ENCODE measurements around the gene ODF4. TPM values are rescaled to one million over a fixed set of nuclear protein-coding genes. Genes with fewer than 3 reads are reported as not detected.

ODF4 gene
- total and polyA plus RNA-seq, 2 of the 4 experiments (the other 2 are of a cell fraction) = not detected

- H3K18ac ChIP-seq (ENCODE audit: low read depth, low read length) = no peak overlapping the region
- H2AFZ ChIP-seq (replicated peaks; ENCODE audit: low read length, poor library complexity) = peak overlapping the region; percentile 11
- H3K4me3 ChIP-seq (ENCODE audit: insufficient read depth, low read depth, low read length) = no peak overlapping the region
- no peak for TF ChIP-seq ELK1 (IDR thresholded peaks at IDR 0.05; ENCODE audit: borderline replicate concordance, low read depth, low read length)
- peak; percentile 18; the same call in 1 of the 2 replicates for TF ChIP-seq BHLHE40 (IDR thresholded peaks at IDR 0.05; ENCODE audit: low read depth, low read length)
- no peak for TF ChIP-seq SMC3 (IDR thresholded peaks at IDR 0.05; ENCODE audit: low read depth, low read length)
- TF ChIP-seq FOS (IDR thresholded peaks at IDR 0.05; ENCODE audit: low read depth, low read length) = peak; percentile 79
- TF ChIP-seq MAFK (IDR thresholded peaks at IDR 0.05; ENCODE audit: low read depth, low read length) = no peak
- no peak for TF ChIP-seq RAD21 (IDR thresholded peaks at IDR 0.05; ENCODE audit: low read length)
- no peak for TF ChIP-seq POLR2A (IDR thresholded peaks at IDR 0.05; ENCODE audit: low read depth, low read length)
- TF ChIP-seq RFX5 (IDR thresholded peaks at IDR 0.05; ENCODE audit: low read depth, low read length) = no peak
- peak; percentile 55; the same call in 1 of the 2 replicates for TF ChIP-seq MAZ (IDR thresholded peaks at IDR 0.05; ENCODE audit: borderline replicate concordance, low read depth, low read length)
- TF ChIP-seq CTCF (conservative IDR thresholded peaks at IDR 0.05; ENCODE audit: low read depth, low read length) = no peak
- TF ChIP-seq RCOR1 (IDR thresholded peaks at IDR 0.05; ENCODE audit: insufficient replicate concordance, low read length) = peak; percentile 9
- no peak for TF ChIP-seq MXI1 (IDR thresholded peaks at IDR 0.05; ENCODE audit: borderline replicate concordance, low read depth, low read length)
- TF ChIP-seq USF2 (IDR thresholded peaks at IDR 0.05; ENCODE audit: low read depth, low read length) = no peak
- H3K4ac ChIP-seq (ENCODE audit: low read depth, low read length) = no peak overlapping the region
- peak overlapping the region; percentile 22 for H2AK9ac ChIP-seq (replicated peaks; ENCODE audit: low read depth, low read length, poor library complexity)
- H4K20me1 ChIP-seq (ENCODE audit: insufficient read depth, low read length) = no peaks in the 10 kb centered on the region
- H2BK120ac ChIP-seq (ENCODE audit: low read depth, low read length) = no peak overlapping the region
- ATAC-seq (ENCODE audit: low read depth) (peak; percentile 87), DNase-seq (peak; percentile 96)
- in situ Hi-C loops (cut with MboI; ENCODE audit: low sequenced_read_pairs) = no loop called here
- dilution Hi-C loops (cut with HindIII; ENCODE audit: low sequenced_read_pairs, unreplicated experiment) = no loop called here
- peaks cover 7% of the 10 kb centered on the region for H3K4me1 ChIP-seq (ENCODE audit: control insufficient read depth, insufficient read depth, low read length)
- no peak overlapping the region for H2BK5ac ChIP-seq (ENCODE audit: low read depth, low read length, poor library complexity, severe bottlenecking)
- no peak overlapping the region for H3K27ac ChIP-seq (ENCODE audit: insufficient read depth, low read length)
- WGBS, 2 experiments (ENCODE audit: extremely low coverage in 2 of 2, insufficient read length in 1 of 2) = no CpG with 5 or more reads among the region's 5 CpGs
- H2BK15ac ChIP-seq (ENCODE audit: low read depth, low read length) = no peak overlapping the region
- H3K56ac ChIP-seq (ENCODE audit: extremely low read depth, insufficient read depth, low read length) = no peak overlapping the region
- H3K79me1 ChIP-seq (ENCODE audit: low read depth in 1 of 2, low read length in 2 of 2) = peaks cover 0 to 15% of the 10 kb centered on the region in 2 experiments; a peak in 3 of 4 replicates
- CTCF ChIA-PET = interaction anchor here (1.5 kb wide), 1 partner anchor 17 kb away, joined by 3 read pairs; the partner anchor contains the start of gene KRABD2
- no peaks in the 10 kb centered on the region for H3K9me3 ChIP-seq (ENCODE audit: control insufficient read depth, insufficient read depth, low read length)
- peaks cover 2% of the 10 kb centered on the region; the same call in 1 of the 2 replicates for H3K36me3 ChIP-seq (ENCODE audit: control insufficient read depth, insufficient read depth, low read length)
- no peak overlapping the region for H4K91ac ChIP-seq (ENCODE audit: insufficient read depth, low read depth, low read length)
- H4K5ac ChIP-seq (ENCODE audit: low read depth, low read length) = no peak overlapping the region
- H3K14ac ChIP-seq (replicated peaks; ENCODE audit: low read depth, low read length) = no peak overlapping the region
- no TSS peak for BruUV-seq (replicated peaks)
- H3K9ac ChIP-seq (ENCODE audit: low read depth, low read length) = no peak overlapping the region
- intact Hi-C loops (cut with micrococcal nuclease) = no loop called here
- H3K4me2 ChIP-seq (ENCODE audit: low read depth, low read length) = no peak overlapping the region
- H3K23ac ChIP-seq (ENCODE audit: low read depth, low read length) = no peak overlapping the region
- no peak overlapping the region for H2BK20ac ChIP-seq (ENCODE audit: low read depth, low read length)
- POLR2A ChIA-PET (ENCODE audit: unreplicated experiment) = no interaction called here
- H3K9me1 ChIP-seq (ENCODE audit: insufficient read depth, low read length) = peaks cover 9% of the 10 kb centered on the region; the same call in 1 of the 2 replicates
- no peaks in the 10 kb centered on the region for H3K27me3 ChIP-seq (ENCODE audit: control insufficient read depth, insufficient read depth, low read length)
- no peak overlapping the region; the same call in 1 of the 2 replicates for H2AK5ac ChIP-seq (ENCODE audit: low read depth, low read length)
- no peak overlapping the region for H4K8ac ChIP-seq (ENCODE audit: low read depth in 2 of 2, low read length in 2 of 2)
These were observed 20.1 kb downstream of the ODF4 start for GRCh38 chr17:8359769-8360168.
